ENCODE results near the gene ETFB.
"Not testable (repeated sequence)": the region's sequence is repeated elsewhere in the genome, so short reads cannot be mapped to it uniquely, and the experiment has no call there.

Gene ETFB

DNA sequence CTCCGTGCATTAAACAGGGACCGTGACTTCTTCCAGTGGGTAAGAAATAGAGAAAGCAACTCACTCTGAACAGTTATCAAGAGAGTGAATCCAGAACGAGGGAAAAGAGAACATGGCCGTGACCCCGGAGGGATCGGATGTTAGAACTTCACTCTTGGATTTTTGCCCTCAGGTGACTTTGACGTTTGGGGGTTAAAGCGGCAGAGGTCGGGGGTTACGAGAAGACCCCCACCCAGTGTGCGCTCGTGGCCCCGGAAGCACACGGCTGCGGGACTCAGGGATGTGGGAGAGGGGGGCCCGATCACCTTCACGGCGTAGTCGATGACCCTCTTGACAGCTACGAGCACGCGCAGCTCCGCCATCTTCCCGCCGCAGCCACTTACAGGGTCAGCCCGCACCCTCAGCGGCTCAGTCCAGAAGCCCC is at the start of gene ETFB:
TSS of gene ETFB (minus strand) at position 424 of the 424 bp plus-strand sequence. CDS start at position 362, 62 bp downstream.
- peak within 1 kb of the TSS; percentile 85 for H3K4me3 ChIP-seq (ENCODE audit: control insufficient read depth, low read depth, low read length)
- no peak for TF ChIP-seq CTCF (IDR thresholded peaks at IDR 0.05; ENCODE audit: control insufficient read depth, insufficient read depth, low read depth, low read length, missing control alignments)
- no peak for DNase-seq (ENCODE audit: low read depth)

DNA sequence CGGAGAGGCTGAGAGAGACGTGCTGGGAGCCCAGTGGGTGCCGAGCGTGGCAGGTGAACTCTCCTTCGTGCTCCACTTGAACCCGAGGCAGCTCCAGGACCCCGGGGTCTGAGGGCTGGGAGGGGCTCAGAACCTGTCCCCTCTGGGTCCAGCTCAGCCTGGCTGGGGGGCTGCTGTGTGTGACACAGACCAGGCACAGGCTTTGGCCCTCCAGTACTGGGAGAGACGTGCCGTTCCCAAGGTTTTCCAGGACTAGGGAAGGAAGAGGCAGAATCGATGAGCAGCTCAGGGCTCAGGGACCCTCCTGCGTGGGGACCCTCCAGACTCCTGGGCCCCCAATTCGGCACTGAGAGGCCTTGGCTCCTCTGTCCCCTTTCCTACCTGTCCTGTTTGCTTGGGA is 49.0 kb upstream of the ETFB start:
- no peak overlapping the region for H3K4me3 ChIP-seq (ENCODE audit: control insufficient read depth, low read depth, low read length)
- no peak for TF ChIP-seq CTCF (IDR thresholded peaks at IDR 0.05; ENCODE audit: control insufficient read depth, insufficient read depth, low read depth, low read length, missing control alignments)
- DNase-seq (ENCODE audit: low read depth) = no peak

DNA sequence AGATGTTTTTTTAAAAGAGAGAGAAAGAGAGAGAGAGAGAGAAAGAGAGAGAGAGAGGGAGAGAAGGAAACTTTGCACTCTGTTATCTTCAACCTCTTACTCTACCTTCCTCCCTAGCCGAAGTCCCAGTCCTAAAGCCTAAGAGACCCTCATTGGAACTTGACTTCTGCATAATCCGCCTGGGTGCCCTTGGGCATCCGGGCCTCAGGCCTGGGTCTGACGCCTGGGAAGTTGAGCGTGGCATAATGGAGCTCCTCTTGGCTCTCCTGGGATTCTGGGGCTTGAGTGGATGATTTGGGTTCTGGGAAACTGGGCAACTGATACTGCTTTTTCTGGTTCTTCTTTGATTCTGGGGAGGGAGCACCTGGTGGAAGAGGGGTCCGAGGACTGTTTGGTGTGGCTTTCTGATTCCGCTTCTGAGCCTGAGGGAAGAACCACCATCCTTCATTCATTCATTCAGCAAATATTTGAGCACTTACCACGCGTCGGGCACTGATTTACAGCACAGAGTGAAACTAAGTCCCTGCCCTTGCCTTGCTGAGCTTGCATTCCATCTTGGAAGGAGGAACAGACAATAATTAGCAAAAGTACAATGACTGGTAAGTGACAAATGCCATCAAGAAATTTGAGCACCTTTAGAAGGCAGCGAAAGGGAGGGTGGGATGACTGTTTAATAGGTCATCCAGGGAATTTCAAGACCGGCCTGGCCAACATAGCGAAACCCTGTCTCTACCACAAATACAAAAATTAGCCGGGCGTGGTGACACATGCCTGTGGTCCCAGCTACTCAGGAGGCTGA is 45.0 kb upstream of the ETFB start:
- H3K4me3 ChIP-seq (ENCODE audit: control insufficient read depth, low read depth, low read length) = no peak overlapping the region
- no peak for TF ChIP-seq CTCF (IDR thresholded peaks at IDR 0.05; ENCODE audit: control insufficient read depth, insufficient read depth, low read depth, low read length, missing control alignments)
- DNase-seq (ENCODE audit: low read depth) = no peak

GRCh38 chr19:51407511-51408131 is 41.4 kb upstream of the ETFB start:
- peak; percentile 29 for TF ChIP-seq CTCF (IDR thresholded peaks at IDR 0.05; ENCODE audit: control insufficient read depth, insufficient read depth, low read depth, low read length, missing control alignments)
- DNase-seq (ENCODE audit: low read depth) = no peak
- H3K4me3 ChIP-seq (ENCODE audit: control insufficient read depth, low read depth, low read length) = no peak overlapping the region

- TF ChIP-seq CTCF (IDR thresholded peaks at IDR 0.05; ENCODE audit: control insufficient read depth, insufficient read depth, low read depth, low read length, missing control alignments) = no peak
- no peak overlapping the region for H3K4me3 ChIP-seq (ENCODE audit: control insufficient read depth, low read depth, low read length)
- DNase-seq (ENCODE audit: low read depth) = no peak
These were observed 35.9 kb upstream of the ETFB start for GRCh38 chr19:51402117-51402516.

- not testable (repeated sequence) for DNase-seq (ENCODE audit: low read depth); H3K4me3 ChIP-seq (ENCODE audit: control insufficient read depth, low read depth, low read length)
These were observed 33.7 kb upstream of the ETFB start for GRCh38 chr19:51399936-51400335.

DNA sequence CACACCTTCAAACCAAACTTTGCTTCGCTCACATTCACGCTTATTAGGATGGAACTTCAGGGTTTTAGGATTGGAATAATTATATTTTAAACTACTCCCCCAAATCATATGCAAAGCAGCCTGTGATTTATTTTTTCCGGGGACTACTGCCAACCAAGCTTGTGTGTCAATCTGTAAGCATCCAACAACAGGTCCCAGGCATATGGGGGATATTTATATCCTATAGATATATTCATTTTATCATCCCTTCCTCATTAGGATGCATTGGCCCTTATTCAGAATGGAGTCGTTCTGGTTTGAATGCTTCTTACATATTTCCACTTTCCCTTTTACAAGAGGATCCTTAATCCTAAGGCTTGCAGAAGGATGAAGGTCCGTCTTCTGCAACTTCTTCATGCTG is 33.0 kb upstream of the ETFB start:
- no peak for TF ChIP-seq CTCF (IDR thresholded peaks at IDR 0.05; ENCODE audit: control insufficient read depth, insufficient read depth, low read depth, low read length, missing control alignments)
- no peak for DNase-seq (ENCODE audit: low read depth)
- H3K4me3 ChIP-seq (ENCODE audit: control insufficient read depth, low read depth, low read length) = no peak overlapping the region

Measured in AG09309 (cell line).